ENCODE measurements around the gene DOCK4.

DOCK4 gene

DNA sequence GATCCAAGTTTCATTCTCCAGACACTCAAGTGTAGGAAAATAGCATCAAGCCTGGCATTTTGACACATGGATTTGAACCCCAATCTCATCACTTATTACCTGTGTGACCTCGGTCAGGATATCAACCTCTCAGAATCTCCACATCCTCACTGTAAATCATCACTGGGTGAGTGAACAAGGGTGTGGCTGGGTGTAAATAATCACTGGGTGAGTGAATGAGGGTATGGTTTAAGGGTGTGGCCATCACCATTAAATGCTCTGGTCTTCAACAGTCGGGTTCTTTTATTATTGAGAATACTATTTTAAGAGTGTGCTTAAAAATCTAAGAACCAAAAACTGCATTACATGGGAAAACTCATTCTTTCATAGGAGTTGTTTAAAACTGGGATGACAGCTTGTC is 200.1 kb downstream of the DOCK4 start:
- no peak for TF ChIP-seq EP300 (IDR thresholded peaks at IDR 0.05; ENCODE audit: borderline replicate concordance)
- no peak for TF ChIP-seq TAF1 (IDR thresholded peaks at IDR 0.05; ENCODE audit: low read depth)
- TF ChIP-seq EGR1 (IDR thresholded peaks at IDR 0.05): no peak
- no peak for TF ChIP-seq CEBPB (IDR thresholded peaks at IDR 0.05)
- no peak for TF ChIP-seq NFIC (IDR thresholded peaks at IDR 0.05)
- no peak for TF ChIP-seq ZBTB7A (IDR thresholded peaks at IDR 0.05; ENCODE audit: low read depth)
- no peak for TF ChIP-seq TEAD4 (IDR thresholded peaks at IDR 0.05)
- no peak for TF ChIP-seq CREB1 (IDR thresholded peaks at IDR 0.05; ENCODE audit: low read depth)
- TF ChIP-seq, protein P1, sequence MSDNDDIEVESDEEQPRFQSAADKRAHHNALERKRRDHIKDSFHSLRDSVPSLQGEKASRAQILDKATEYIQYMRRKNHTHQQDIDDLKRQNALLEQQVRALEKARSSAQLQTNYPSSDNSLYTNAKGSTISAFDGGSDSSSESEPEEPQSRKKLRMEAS (IDR thresholded peaks at IDR 0.05): no peak
- TF ChIP-seq, protein P2, sequence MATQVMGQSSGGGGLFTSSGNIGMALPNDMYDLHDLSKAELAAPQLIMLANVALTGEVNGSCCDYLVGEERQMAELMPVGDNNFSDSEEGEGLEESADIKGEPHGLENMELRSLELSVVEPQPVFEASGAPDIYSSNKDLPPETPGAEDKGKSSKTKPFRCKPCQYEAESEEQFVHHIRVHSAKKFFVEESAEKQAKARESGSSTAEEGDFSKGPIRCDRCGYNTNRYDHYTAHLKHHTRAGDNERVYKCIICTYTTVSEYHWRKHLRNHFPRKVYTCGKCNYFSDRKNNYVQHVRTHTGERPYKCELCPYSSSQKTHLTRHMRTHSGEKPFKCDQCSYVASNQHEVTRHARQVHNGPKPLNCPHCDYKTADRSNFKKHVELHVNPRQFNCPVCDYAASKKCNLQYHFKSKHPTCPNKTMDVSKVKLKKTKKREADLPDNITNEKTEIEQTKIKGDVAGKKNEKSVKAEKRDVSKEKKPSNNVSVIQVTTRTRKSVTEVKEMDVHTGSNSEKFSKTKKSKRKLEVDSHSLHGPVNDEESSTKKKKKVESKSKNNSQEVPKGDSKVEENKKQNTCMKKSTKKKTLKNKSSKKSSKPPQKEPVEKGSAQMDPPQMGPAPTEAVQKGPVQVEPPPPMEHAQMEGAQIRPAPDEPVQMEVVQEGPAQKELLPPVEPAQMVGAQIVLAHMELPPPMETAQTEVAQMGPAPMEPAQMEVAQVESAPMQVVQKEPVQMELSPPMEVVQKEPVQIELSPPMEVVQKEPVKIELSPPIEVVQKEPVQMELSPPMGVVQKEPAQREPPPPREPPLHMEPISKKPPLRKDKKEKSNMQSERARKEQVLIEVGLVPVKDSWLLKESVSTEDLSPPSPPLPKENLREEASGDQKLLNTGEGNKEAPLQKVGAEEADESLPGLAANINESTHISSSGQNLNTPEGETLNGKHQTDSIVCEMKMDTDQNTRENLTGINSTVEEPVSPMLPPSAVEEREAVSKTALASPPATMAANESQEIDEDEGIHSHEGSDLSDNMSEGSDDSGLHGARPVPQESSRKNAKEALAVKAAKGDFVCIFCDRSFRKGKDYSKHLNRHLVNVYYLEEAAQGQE (IDR thresholded peaks at IDR 0.05; ENCODE audit: low read depth): no peak
- TF ChIP-seq, protein P3, sequence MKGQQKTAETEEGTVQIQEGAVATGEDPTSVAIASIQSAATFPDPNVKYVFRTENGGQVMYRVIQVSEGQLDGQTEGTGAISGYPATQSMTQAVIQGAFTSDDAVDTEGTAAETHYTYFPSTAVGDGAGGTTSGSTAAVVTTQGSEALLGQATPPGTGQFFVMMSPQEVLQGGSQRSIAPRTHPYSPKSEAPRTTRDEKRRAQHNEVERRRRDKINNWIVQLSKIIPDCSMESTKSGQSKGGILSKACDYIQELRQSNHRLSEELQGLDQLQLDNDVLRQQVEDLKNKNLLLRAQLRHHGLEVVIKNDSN (IDR thresholded peaks at IDR 0.05): no peak
- no peak for TF ChIP-seq TCF12 (IDR thresholded peaks at IDR 0.05; ENCODE audit: low read depth)
- TF ChIP-seq FOXM1 (IDR thresholded peaks at IDR 0.05; ENCODE audit: borderline replicate concordance, low read depth): no peak
- TF ChIP-seq RAD21 (IDR thresholded peaks at IDR 0.05; ENCODE audit: low read depth): no peak
- no peak for TF ChIP-seq YY1 (IDR thresholded peaks at IDR 0.05; ENCODE audit: low read depth)

DNA sequence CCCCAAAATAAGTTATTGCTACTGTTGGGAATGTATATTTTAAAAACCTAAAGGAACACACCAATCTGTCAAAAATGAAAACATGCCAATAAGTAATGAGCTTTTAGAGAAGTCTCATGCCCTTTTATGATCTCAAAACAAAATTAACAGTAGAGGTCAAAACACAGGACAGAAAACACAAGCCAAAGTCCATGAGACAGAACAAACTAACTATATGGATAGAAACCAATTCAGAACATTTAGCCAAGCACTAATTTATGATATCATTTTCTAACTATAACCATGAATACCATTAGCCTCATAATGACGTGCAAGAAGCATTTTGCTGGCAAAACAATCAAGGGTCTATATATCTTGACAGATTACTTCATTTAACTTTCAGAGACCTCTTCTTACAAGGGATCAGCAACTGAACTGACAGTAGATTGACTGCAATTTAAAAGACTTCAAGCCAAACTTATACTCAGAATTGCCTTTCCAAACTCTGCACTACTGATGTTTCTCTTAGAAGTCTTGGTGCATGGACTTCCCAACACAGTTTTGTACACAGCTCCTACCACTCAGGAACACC is 200.9 kb downstream of the DOCK4 start:
- TF ChIP-seq EP300 (IDR thresholded peaks at IDR 0.05; ENCODE audit: borderline replicate concordance): no peak
- TF ChIP-seq, protein P2 (IDR thresholded peaks at IDR 0.05; ENCODE audit: low read depth): no peak

DNA sequence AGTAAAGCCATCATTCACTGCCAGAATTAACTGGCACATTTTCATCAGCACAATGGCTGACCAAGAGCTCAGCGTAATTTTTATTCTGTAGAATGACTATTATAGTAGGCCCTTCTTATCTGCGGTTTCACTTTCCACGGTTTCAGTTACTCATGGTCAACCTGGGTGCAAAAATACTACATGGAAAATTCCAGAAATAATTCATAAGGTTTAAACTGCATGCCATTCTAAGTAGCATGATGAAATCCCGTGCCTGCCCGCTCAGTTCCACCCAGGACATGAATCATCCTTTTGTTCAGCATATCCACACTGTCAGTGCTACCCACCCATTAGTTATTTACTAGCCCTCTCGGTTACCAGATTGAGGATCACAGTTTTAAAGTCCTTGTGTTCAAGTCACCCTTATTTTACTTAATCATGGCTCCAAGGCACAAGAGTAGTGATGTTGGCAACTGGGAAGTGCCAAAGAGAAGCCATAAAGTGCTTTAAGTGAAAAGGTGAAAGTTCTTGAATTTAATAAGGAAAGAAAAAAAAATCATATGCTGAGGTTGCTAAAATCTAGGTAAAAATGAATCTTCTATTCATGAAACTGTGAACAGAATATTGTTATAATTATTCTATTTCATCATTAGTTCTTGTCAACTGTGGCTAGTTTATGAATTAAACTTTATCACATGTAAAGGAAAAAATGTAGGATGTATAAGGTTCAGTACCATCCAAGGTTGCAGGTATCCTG is 204.9 kb downstream of the DOCK4 start:
- TF ChIP-seq RAD21 (IDR thresholded peaks at IDR 0.05; ENCODE audit: low read depth): no peak
- TF ChIP-seq TEAD4 (IDR thresholded peaks at IDR 0.05): 0 out of 2 replicates have a peak, but pooled peaks have one; percentile 42
- no peak for TF ChIP-seq TCF12 (IDR thresholded peaks at IDR 0.05; ENCODE audit: low read depth)
- no peak for TF ChIP-seq FOXM1 (IDR thresholded peaks at IDR 0.05; ENCODE audit: borderline replicate concordance, low read depth)
- TF ChIP-seq, protein P1 (IDR thresholded peaks at IDR 0.05): no peak
- no peak for TF ChIP-seq YY1 (IDR thresholded peaks at IDR 0.05; ENCODE audit: low read depth)

DNA sequence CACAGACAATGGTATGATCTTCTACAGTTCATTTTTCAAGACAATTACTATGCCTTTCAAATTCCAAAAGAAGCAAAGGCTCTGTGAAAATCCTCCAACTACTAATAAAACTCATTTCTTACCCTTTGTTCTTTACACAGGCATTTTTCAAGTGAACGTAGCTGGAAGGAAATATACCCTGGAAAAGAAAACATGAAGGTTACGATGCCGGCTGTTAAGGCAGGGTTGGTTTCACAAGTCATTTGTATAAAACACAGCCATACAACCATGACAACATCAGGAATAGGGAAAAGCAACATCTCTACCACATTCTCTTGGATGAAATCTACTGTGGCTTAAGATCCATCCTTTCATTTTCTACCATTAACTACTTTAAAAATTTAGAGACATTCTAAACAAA is 207.9 kb downstream of the DOCK4 start:
- no peak for TF ChIP-seq CREB1 (IDR thresholded peaks at IDR 0.05; ENCODE audit: low read depth)
- TF ChIP-seq EP300 (IDR thresholded peaks at IDR 0.05; ENCODE audit: borderline replicate concordance): no peak
- TF ChIP-seq RAD21 (IDR thresholded peaks at IDR 0.05; ENCODE audit: low read depth): no peak
- no peak for TF ChIP-seq EGR1 (IDR thresholded peaks at IDR 0.05)
- TF ChIP-seq FOXM1 (IDR thresholded peaks at IDR 0.05; ENCODE audit: borderline replicate concordance, low read depth): no peak
- TF ChIP-seq, protein P3 (IDR thresholded peaks at IDR 0.05): no peak
- TF ChIP-seq TCF12 (IDR thresholded peaks at IDR 0.05; ENCODE audit: low read depth): no peak
- no peak for TF ChIP-seq YY1 (IDR thresholded peaks at IDR 0.05; ENCODE audit: low read depth)
- no peak for TF ChIP-seq TAF1 (IDR thresholded peaks at IDR 0.05; ENCODE audit: low read depth)
- TF ChIP-seq TEAD4 (IDR thresholded peaks at IDR 0.05): no peak
- TF ChIP-seq, protein P1 (IDR thresholded peaks at IDR 0.05): no peak
- TF ChIP-seq NFIC (IDR thresholded peaks at IDR 0.05): no peak
- no peak for TF ChIP-seq ZBTB7A (IDR thresholded peaks at IDR 0.05; ENCODE audit: low read depth)
- TF ChIP-seq, protein P2 (IDR thresholded peaks at IDR 0.05; ENCODE audit: low read depth): no peak
- TF ChIP-seq CEBPB (IDR thresholded peaks at IDR 0.05): no peak
